Breast epithelium (tissue), 4 donors: ENCODE results near the gene PSMC2. TPM values are rescaled to one million over a fixed set of nuclear protein-coding genes. Genes with fewer than 3 reads are reported as not detected.

Source experiments
- DNase-seq, 2 donors: peaks; one replicate each; pipeline ENCODE4 v3.0.0-alpha.2; 2019; ENCODE audit warnings: low spot score in 2 of 2
- H3K27ac ChIP-seq, 2 donors: fragments of 200-600 bp; sonication (generic) in 1 of 2; one replicate each; pipeline ENCODE4 v1.5.1; 2016 to 2019; ENCODE audit warnings: mild to moderate bottlenecking in 1 of 2
- H3K27me3 ChIP-seq, 2 donors: fragments of 200-600 bp; sonication (generic) in 1 of 2; one replicate each; pipeline versions ENCODE4 v1.5.1 to v1.6.0; 2017 to 2019; ENCODE audit warnings: control low read depth in 1 of 2, mild to moderate bottlenecking in 1 of 2
- H3K36me3 ChIP-seq: fragments of 200-600 bp; one replicate; pipeline ENCODE4 v1.5.1; 2019
- H3K4me1 ChIP-seq, 2 donors: fragments of 200-600 bp; sonication (generic); one replicate each; pipeline ENCODE4 v1.5.1; 2016 to 2019; ENCODE audit warnings: control low read depth in 1 of 2
- H3K4me3 ChIP-seq, 3 donors: fragments of 200-600 bp; sonication (generic); 1 replicate in 2 of 3; 2 replicates in 1 of 3; pipeline ENCODE4 v1.5.1; 2016 to 2019; ENCODE audit warnings: mild to moderate bottlenecking in 3 of 3, moderate library complexity in 2 of 3
- H3K9me3 ChIP-seq, 2 donors: fragments of 200-600 bp; sonication (generic) in 1 of 2; one replicate each; pipeline ENCODE4 v1.5.1; 2016 to 2019; ENCODE audit warnings: control low read depth in 1 of 2
- CTCF ChIP-seq, 3 donors: fragments of 450-650 bp; IDR thresholded peaks; one replicate each; pipeline ENCODE4 v1.5.1; 2016 to 2017; ENCODE audit warnings: antibody characterized with exemption in 3 of 3, mild to moderate bottlenecking in 3 of 3, moderate library complexity in 3 of 3
- POLR2A ChIP-seq: fragments of 450-650 bp; IDR thresholded peaks from one replicate; pipeline ENCODE4 v1.6.1; 2016; ENCODE audit warnings: antibody characterized with exemption, mild to moderate bottlenecking, moderate library complexity
- POLR2AphosphoS5 ChIP-seq, 3 donors: sonication (generic); formaldehyde crosslinking; IDR thresholded peaks; one replicate each; pipeline ENCODE4 v1.6.1; 2017; ENCODE audit warnings: antibody characterized with exemption in 3 of 3
- intact Hi-C: fragments of 100-400 bp; cut with DNase I; formaldehyde crosslinking; loops from one replicate; pipeline ENCODE4 v1.15.1; 2023; ENCODE audit warnings: low total_unique reads
- total RNA-seq, 3 donors: library from RNA; depleted of rRNA; stranded (reverse); fragments of >200 nt; gene quantifications; one replicate each; pipeline ENCODE4 v1.1.0, GENCODE V29; 2016

Gene PSMC2
- total RNA-seq, 3 donors from 2014 or later: 87.5 to 114 (median 93.7) TPM

- DNase-seq: no peak
- intact Hi-C loops: no loop called here
- Histone ChIP-seq H3K27ac (no peak overlapping the region), H3K9me3 (no peaks in the 10 kb centered on the region), H3K4me3 (no peak overlapping the region), H3K27me3 (no peaks in the 10 kb centered on the region), H3K36me3 (peaks cover 5% of the 10 kb centered on the region), H3K4me1 (no peaks in the 10 kb centered on the region)
- TF ChIP-seq POLR2A (no peak), CTCF (IDR thresholded peaks at IDR 0.05) (no peak), POLR2AphosphoS5 (IDR thresholded peaks at IDR 0.05) (no peak)
These were observed 6.0 kb upstream of the PSMC2 start for GRCh38 chr7:103341466-103341865.

GRCh38 chr7:103343332-103343731 is 4.1 kb upstream of the PSMC2 start:
- H3K27me3 ChIP-seq: no peaks in the 10 kb centered on the region
- H3K36me3 ChIP-seq: peaks cover 5% of the 10 kb centered on the region
- intact Hi-C loops: no loop called here
- peak overlapping the region; percentile 95 to 97 (median 96) for H3K4me3 ChIP-seq
- no peak for TF ChIP-seq POLR2AphosphoS5 (IDR thresholded peaks at IDR 0.05)
- TF ChIP-seq POLR2A: no peak
- TF ChIP-seq CTCF (IDR thresholded peaks at IDR 0.05): no peak
- no peaks in the 10 kb centered on the region for H3K4me1 ChIP-seq
- H3K9me3 ChIP-seq: no peaks in the 10 kb centered on the region
- peak overlapping the region in 1 of 2 donors; percentile 90 for H3K27ac ChIP-seq
- DNase-seq: no peak

GRCh38 chr7:103343758-103344452 is 3.5 kb upstream of the PSMC2 start:
- Histone ChIP-seq H3K36me3 (peaks cover 5% of the 10 kb centered on the region), H3K27me3 (no peaks in the 10 kb centered on the region), H3K27ac (peak overlapping the region; percentile 90 to 91), H3K4me3 (peak overlapping the region; percentile 95 to 97 (median 96)), H3K4me1 (peaks cover 0 to 3% of the 10 kb centered on the region in 2 donors), H3K9me3 (no peaks in the 10 kb centered on the region)
- no peak for TF ChIP-seq POLR2AphosphoS5 (IDR thresholded peaks at IDR 0.05)
- intact Hi-C loops: no loop called here
- DNase-seq: no peak

GRCh38 chr7:103344453-103345149 is 2.8 kb upstream of the PSMC2 start, which contains the start of gene DNAJC2:
DNAJC2 (minus strand) TSS chr7:103344767; CDS start chr7:103344622, 145 bp downstream.
- TF ChIP-seq POLR2AphosphoS5 (IDR thresholded peaks at IDR 0.05) (peak; percentile 64 to 92 (median 91)), POLR2A (no peak)
- H3K9me3 ChIP-seq: no peaks in the 10 kb centered on the region
- peak within 1 kb of the TSS; percentile 95 to 97 (median 96) for H3K4me3 ChIP-seq
- intact Hi-C loops: no loop called here
- peaks cover 5% of the 10 kb centered on the region for H3K36me3 ChIP-seq
- DNase-seq: peak; percentile 81 to 82
- peaks cover 0 to 7% of the 10 kb centered on the region in 2 donors for H3K4me1 ChIP-seq
- peak within 1 kb of the TSS; percentile 90 to 91 for H3K27ac ChIP-seq
- H3K27me3 ChIP-seq: no peaks in the 10 kb centered on the region

GRCh38 chr7:103346396-103346795 is 1.0 kb upstream of the PSMC2 start:
- H3K27me3 ChIP-seq: no peaks in the 10 kb centered on the region
- H3K9me3 ChIP-seq: no peaks in the 10 kb centered on the region
- intact Hi-C loops: no loop called here
- H3K36me3 ChIP-seq: peaks cover 4% of the 10 kb centered on the region
- no peak overlapping the region for H3K27ac ChIP-seq
- peaks cover 0 to 7% of the 10 kb centered on the region in 2 donors for H3K4me1 ChIP-seq
- no peak for TF ChIP-seq POLR2A
- no peak for TF ChIP-seq CTCF (IDR thresholded peaks at IDR 0.05)
- TF ChIP-seq POLR2AphosphoS5 (IDR thresholded peaks at IDR 0.05): no peak
- no peak overlapping the region for H3K4me3 ChIP-seq
- no peak for DNase-seq

GRCh38 chr7:103348452-103348851 is 1.0 kb downstream of the PSMC2 start:
- H3K27ac ChIP-seq: peak overlapping the region in 1 of 2 donors; percentile 92
- H3K9me3 ChIP-seq: no peaks in the 10 kb centered on the region
- DNase-seq: no peak
- intact Hi-C loops: no loop called here
- peak overlapping the region; percentile 66 to 78 (median 74) for H3K4me3 ChIP-seq
- peaks cover 0 to 7% of the 10 kb centered on the region in 2 donors for H3K4me1 ChIP-seq
- peaks cover 4% of the 10 kb centered on the region for H3K36me3 ChIP-seq
- no peaks in the 10 kb centered on the region for H3K27me3 ChIP-seq
- TF ChIP-seq POLR2A (no peak), POLR2AphosphoS5 (IDR thresholded peaks at IDR 0.05) (no peak)
